NCI-H774 (cell line): ENCODE measurements around the gene VAMP3.

ENCODE experiments used
- DNase-seq: peaks from one replicate; lab custom pipeline; 2025; lab: John Stamatoyannopoulos, UW

The VAMP3 gene

GRCh38 chr1:7813677-7814373, 42.7 kb downstream of the VAMP3 start:
- DNase-seq = no peak

- DNase-seq = no peak
Measured at GRCh38 chr1:7821282-7821681, 50.2 kb downstream of the VAMP3 start.

GRCh38 chr1:7824701-7825100, 53.6 kb downstream of the VAMP3 start:
- no peak for DNase-seq

GRCh38 chr1:7826363-7826762, 55.3 kb downstream of the VAMP3 start:
- DNase-seq = no peak

- DNase-seq = no peak
Measured at GRCh38 chr1:7827126-7827955, 56.2 kb downstream of the VAMP3 start.
